GM18907 (cell line): ENCODE data around the gene MC1R.
"Not testable (repeated sequence)": the region's sequence is repeated elsewhere in the genome, so short reads cannot be mapped to it uniquely, and the experiment has no call there.

Experiments
- ATAC-seq: cut with Tn5 transposase; IDR thresholded peaks from one replicate; pipeline ENCODE4 v1.9.1; 2021; ENCODE audit warnings: mild to moderate bottlenecking, moderate library complexity; ENCODE audit not compliant: unreplicated experiment

The MC1R gene

GRCh38 chr16:89913408-89914387 is 5.0 kb upstream of the MC1R start:
- ATAC-seq, result no peak

GRCh38 chr16:89914642-89915285 is 3.9 kb upstream of the MC1R start:
- not testable (repeated sequence) for ATAC-seq

GRCh38 chr16:89915303-89916232 is 3.1 kb upstream of the MC1R start:
- no peak for ATAC-seq

GRCh38 chr16:89917773-89918452 is 749 bp upstream of the MC1R start:
- ATAC-seq, result peak; percentile 63

GRCh38 chr16:89919535-89920406 is 1.1 kb downstream of the MC1R start:
- ATAC-seq, result no peak

DNA sequence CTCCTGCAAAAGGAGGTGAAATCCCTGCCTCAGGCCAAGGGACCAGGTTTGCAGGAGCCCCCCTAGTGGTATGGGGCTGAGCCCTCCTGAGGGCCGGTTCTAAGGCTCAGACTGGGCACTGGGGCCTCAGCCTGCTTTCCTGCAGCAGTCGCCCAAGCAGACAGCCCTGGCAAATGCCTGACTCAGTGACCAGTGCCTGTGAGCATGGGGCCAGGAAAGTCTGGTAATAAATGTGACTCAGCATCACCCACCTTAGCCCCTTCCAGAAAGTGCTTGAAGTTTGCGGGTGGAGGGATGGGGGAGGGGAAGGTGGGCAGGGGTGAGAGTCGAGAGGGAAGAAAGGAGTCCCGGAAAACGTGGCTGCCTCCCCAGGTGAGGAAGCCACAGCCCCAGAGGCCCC is 2.1 kb downstream of the MC1R start:
- no peak for ATAC-seq

- ATAC-seq, result no peak
Measured at GRCh38 chr16:89921131-89921701, 2.6 kb downstream of the MC1R start.

DNA sequence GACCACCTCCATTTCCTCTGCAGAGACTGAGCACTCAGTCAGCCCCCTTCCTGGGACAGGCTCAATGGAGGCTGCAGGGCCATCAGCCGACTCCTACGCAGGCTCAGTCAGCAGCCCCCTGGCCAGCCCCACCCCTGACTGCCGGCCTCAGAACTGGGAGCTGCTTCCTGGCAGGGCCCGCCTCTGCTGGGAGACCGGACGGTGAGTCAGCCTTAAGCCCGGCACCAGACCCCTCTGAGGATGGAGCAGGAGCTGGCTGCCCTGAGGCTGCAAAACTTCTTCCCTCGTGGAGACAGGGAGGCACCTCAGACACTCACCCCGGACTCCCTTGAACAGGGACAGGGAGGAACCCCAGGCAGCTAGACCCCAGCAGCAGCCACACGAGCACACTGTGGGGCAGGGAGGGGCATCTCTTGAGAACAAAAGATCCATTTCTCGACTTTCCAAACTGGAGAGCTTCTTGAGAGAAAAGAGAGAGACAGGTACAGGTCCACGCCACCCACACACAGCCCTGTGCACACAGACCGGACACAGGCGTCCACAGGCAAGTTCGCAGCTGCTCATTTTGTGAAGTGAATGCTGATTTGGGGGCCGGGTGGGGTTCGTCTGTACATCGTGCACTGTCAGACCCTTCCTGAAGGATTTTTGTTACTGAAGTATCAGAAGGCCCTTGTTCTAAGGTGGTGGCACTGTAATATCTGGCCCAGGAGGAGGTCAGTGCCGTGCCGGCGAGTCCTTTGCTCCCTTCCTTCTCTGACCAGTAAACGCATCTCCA is 3.2 kb downstream of the MC1R start:
- no peak for ATAC-seq

GRCh38 chr16:89922477-89922883 is 3.8 kb downstream of the MC1R start:
- ATAC-seq, result no peak

- peak; percentile 34 for ATAC-seq
Measured at GRCh38 chr16:89922884-89923639, 4.4 kb downstream of the MC1R start, which contains the start of gene TUBB3. Gene TUBB3, plus strand, starts transcription at chr16:89923342. Its CDS starts 60 bp downstream, at chr16:89923402.

GRCh38 chr16:89923640-89924296 is 5.1 kb downstream of the MC1R start:
- no peak for ATAC-seq

DNA sequence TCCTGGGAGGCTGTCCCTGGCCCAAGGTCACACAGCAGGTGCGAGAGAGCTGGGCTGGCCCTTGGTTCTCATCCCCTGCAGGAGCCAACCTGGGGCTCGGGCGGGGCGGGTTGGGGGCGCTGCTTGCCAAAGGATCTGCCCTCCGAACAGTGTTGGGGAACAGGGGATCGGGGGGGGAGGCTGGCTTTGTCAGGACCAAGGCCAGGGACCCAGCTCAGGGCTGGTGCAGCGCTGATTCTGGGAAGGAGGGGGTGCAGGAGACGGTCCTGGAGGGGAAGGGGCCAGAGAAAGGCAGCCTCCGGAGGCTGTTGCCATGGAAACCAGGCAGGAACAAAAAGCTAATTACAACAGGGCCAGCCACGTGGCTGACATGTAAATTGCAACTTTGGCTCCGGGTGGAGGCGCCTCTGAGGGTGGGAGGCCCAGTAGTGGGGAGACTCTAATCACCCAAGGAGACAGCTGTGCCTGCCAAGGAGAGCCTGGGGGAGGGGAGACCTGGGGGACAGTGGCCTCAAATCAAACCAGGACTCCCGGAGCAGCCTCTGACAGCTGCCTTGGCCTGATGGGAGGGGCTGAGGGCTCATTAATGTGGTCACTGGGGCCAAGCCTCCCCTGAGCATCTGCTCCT is 5.7 kb downstream of the MC1R start:
- ATAC-seq, result no peak

- ATAC-seq, result no peak
Measured at GRCh38 chr16:89924925-89925307, 6.3 kb downstream of the MC1R start.

- ATAC-seq, result no peak
Measured at GRCh38 chr16:89925596-89926079, 7.0 kb downstream of the MC1R start.

DNA sequence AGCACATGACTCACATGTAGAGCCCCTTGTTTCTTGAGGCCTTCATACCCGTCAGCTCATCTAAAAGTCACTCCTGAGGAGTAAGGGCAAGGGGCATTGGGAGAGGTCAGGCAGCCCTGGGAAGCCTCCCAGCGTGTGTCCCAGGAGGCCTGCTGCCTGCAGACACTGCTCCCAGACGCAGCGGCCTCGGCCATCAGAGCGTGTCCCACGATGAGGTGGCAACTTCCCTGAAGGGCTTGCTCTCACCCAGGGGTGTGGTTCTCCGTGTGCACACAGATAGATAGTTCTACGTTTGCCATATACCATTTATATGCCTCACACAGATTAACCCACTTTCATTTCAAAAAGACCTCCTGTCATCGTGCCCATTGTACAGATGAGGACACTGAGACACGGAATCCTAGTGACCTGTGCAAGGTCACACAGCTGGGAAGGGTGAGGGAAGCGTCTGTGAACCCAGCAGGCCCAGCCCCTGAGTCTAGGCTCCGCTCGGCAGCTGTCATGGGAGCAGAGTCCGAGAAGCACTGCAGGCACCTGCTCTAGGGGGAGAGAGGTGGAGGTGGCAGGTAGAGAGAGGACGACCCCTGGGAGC is 12.7 kb downstream of the MC1R start:
- no peak for ATAC-seq

- no peak for ATAC-seq
Measured at GRCh38 chr16:89931964-89932363, 13.3 kb downstream of the MC1R start.
